DMS53 (cell line): ENCODE measurements around the gene DGCR8.
"Not testable (repeated sequence)": the region's sequence is repeated elsewhere in the genome, so short reads cannot be mapped to it uniquely, and the experiment has no call there.

Source experiments
- DNase-seq: peaks from one replicate; lab custom pipeline; 2025; lab: John Stamatoyannopoulos, UW

The DGCR8 gene

DNA sequence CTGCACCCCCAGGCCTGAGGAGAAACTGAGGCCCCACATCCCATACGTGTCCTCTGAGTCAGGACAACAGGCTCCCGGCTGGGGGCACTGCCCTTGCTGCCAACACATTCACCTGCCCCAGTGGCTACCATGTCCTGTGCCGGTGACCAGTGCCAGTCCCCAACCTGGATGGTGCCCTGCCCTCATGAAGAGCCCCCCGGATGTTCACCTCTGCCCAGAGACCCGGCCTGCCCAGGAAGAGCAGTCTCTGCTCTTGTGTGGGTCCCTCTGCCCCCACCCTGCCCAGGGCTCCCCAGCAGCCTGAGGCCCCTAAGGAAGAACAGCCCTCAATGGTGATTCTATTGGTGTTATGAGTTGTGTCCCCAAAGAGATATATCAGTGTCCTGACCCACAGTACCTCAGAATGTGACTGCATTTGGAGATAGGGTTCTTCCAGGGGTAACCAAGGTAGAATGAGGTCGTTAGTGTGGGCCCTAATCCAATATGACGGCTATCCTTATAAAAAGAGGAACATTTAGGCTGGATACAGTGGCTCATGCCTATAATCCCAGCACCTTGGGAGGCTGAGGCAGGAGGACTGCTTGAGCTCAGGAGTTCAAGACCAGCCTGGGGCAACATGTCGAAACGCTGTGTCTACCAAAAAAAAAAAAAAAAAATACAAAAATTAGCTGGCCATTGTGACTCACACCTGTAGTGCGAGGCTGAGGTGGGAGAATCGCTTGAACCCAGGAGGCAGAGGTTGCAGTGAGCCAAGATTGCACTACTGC is 13.2 kb upstream of the DGCR8 start:
- DNase-seq: no peak

DNA sequence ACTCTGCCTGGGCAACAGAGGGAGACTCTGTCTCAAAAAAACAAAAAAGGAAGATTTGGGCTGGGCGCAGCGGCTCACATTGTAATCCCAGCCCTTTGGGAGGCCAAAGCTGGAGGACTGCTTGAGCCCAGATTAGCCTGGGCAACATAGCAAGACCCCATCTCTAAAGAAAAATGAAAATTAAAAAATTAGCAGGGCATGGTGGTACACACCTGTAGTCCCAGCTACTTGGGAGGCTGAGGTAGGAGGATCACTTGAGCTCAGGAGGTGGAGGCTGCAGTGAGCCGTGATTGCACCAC is 12.7 kb upstream of the DGCR8 start:
- not testable (repeated sequence) for DNase-seq

GRCh38 chr22:20068640-20069039 is 11.4 kb upstream of the DGCR8 start:
- no peak for DNase-seq

DNA sequence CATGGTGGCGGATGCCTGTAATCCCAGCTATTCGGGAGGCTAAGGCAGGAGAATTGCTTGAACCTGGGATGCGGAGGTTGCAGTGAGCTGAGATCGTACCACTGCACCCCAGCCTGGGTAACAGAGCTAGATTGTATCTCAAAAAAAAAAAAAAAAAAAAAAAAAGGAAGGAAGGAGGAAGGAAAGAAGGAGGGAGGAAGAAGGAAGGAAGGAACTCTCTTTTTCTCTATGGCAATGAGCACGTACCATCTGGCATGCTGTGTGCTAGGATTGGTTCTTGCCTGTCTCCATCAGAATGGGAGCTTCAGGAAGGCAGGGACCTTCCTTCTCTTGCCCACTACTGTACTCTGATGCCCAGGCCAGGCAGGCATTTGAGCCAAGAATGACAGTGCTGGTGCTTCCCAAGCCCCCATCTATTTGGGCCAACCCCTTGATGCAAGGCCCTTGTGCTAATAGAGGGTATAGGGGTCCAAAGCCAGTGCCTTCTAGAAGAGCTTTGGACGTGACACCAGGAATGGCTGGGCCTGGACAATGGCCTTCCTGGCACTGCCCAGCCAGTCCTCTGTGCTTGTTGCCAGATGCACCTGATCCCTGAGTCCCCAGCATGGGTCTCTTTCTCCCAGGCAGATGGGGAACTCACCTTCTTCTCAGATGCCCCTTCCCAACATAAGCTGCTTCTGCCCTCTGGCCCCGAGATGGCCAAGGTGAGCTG is 10.6 kb upstream of the DGCR8 start:
- DNase-seq: no peak

GRCh38 chr22:20071524-20071972 is 8.5 kb upstream of the DGCR8 start:
- DNase-seq: no peak

GRCh38 chr22:20076627-20077172 is 3.3 kb upstream of the DGCR8 start:
- no peak for DNase-seq

- DNase-seq: peak; percentile 67
Observed at GRCh38 chr22:20080445-20080775, 369 bp downstream of the DGCR8 start.

DNA sequence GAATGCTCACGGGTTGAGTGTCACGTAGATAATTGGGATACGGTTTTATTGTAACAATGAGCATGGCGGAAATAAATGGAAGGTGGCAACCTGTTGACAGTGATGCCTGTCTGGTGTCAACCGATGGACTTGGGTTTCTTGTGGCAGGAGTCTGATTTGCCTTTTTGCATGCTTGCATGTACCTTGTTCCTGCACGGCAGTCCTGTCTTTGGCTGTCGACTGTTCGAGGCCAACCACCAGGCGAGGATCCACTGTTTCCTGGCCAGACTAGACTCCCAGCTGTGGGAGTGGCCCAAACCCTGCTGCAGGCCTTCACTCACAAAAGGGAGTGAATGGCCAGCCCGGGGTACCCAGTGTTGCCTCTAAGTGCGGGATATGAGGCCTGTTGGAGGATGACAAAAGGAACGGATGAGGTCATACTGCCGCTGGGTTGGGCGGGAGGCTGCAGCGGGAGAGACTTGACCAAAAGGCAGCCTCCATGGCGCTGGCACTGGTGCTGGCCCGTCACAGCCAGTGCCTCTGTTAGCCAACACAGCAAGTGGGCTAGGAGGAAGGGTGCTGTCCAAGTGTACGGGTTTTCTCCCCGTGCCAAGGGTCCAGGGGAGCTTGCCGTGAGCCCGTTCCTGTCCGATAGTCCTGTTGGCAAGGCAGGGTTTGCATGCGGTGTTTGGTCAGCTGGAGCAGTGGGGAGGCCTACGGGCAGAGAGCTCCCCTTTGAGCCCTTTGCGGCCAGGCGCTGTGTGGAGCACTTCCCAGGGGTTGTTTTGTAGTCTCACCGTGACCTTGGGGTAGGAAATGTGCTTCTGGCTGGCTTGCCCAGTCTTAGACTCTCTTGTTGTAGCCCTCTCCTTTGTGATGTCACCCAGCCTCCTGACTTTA is 974 bp downstream of the DGCR8 start:
- DNase-seq: peak; percentile 64

DNA sequence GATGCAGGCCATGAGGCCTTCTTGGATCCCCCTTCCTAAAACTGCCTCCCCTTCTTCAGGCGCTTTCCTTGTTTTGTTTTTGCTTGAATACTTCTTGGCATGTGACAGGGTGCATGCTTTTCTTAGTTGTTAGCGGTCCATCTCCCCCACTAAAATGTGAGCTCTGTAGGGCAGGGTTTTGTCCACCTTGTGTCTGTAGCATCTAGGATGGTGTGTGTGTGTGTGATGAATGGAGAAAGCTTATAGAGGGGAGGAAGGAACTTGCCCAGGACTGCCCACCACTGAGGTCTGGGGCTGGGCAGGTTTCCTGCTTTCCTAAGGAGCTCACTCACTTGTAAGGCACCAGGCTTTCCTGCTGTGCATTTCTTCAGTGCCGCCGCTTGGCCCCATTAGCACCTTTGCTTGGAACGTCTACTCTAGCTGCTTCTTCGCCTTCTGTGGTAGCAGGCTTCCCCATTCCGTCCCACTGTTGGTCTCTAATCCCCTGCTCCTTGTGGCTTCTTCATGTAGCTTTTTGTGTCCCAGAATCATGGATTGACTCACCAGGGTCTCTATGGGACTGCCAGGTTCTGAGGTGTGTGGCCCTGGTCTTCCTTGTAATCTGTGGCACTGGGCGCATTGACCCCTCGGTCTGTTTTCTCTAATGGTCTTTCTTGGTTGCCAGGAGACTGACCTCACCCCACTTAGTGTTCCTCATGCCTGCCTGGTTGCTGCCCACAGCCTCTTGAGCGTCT is 3.3 kb downstream of the DGCR8 start:
- DNase-seq: no peak

DNA sequence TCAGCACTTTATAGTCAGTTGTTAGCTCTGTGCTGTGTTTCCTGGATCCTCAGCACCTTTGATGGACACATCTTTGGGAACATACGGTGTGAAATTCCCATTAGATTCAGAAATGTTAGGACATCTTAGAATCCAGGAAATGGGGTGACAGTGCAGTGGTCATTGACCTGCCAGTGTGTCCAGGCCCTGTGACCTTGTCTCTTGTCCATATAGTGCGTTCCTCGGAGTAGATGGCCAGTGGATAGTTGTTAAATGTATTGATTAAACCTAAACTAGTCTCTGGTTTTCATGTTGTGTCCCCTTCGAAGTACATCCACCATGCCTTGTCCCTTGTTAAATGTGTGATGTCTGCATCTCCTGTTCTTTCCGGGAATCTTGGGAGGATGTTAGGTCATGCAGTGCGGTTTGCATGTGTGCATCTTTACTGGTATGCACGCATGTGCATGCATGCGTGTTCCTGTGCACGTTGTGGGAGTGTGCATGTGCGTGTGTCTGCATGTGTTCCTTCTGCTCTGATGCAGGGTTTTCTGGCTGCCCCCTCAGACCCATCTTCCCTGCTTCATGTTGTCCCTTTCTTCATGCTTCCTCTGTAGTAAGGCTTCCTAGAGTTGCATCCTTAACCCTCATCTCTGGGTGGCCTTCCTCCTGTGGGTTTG is 4.0 kb downstream of the DGCR8 start:
- no peak for DNase-seq

DNA sequence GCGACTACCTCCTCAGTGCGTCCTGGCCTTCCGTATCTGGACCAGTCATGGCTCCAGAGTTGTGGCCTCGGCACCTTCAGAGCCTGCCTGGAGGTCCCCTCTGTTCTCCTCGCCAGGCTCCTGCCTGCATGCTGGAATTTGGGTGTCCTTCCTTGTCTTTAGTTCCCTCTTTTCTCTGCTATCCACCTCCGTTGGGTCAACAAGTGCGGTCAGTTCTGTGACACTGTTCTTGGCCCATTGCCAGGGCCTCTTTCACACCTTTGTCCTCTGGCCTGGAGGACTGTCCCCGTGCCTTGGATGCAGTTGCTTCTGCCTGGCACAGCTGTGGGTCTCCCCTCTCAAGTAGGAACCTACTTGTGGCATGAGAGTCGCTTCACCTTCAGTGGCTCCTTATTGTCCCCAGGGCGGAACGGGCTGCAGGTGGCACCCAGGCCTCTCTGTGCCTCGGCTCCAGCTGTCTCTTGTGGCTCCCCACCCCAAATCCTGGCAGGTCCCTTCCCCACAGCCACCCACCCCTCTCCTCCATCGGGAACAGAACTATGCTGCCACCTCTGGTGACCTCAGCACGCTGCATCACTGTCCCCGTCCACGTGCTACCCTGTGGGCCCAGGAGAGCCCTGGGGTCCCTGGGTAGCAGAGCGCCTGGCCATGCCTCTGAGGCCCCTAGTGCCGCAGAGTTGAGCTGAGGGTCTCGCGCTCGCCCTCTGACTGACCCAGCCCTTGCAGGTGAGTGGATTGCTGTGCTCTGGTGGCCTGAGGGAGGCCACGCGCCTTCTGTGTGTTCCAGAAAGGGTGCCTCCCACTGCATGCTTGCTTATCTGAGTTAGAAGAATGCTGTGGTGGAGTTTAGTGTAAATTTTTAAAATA is 4.7 kb downstream of the DGCR8 start:
- DNase-seq: no peak

DNA sequence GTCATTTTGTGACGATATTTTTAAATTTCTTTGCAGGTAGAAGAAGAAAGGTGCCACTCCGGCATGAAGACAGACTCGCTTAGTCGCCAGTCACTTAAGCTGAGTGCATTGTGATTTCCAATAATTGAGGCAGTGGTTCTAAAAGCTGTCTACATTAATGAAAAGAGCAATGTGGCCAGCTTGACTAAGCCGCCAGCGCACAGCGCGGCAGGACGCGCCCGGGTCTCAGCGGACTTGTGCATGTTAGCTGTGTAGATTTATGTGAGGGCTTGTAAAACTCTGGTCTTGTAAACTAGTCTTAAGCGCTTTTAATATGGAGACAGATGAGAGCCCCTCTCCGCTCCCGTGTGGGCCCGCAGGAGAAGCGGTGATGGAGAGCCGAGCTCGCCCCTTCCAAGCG is 5.6 kb downstream of the DGCR8 start:
- no peak for DNase-seq

- no peak for DNase-seq
Observed at GRCh38 chr22:20086101-20086599, 6.1 kb downstream of the DGCR8 start.

GRCh38 chr22:20086763-20087162 is 6.7 kb downstream of the DGCR8 start:
- DNase-seq: no peak

- DNase-seq: no peak
Observed at GRCh38 chr22:20087319-20088262, 7.5 kb downstream of the DGCR8 start.

DNA sequence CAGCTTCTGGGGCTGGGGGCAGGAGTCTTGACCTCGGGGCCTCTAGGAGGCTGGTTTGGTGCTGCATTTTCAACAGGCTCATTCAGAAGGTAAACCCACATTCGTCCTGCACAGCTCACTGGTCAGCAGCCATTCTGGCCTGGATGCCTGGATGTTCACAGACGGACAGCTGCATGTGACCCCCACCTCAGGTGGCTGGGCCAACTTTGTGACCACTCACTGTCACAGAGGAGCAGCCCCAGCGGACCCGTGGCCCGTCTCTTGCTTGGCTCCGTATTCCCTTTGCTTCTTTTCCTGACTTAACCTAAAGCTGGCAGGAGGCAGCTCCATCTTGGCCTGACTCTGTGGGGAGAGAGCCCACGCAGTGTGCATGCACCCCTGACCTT is 8.2 kb downstream of the DGCR8 start:
- no peak for DNase-seq

GRCh38 chr22:20089226-20089976 is 9.4 kb downstream of the DGCR8 start:
- DNase-seq: no peak

DNA sequence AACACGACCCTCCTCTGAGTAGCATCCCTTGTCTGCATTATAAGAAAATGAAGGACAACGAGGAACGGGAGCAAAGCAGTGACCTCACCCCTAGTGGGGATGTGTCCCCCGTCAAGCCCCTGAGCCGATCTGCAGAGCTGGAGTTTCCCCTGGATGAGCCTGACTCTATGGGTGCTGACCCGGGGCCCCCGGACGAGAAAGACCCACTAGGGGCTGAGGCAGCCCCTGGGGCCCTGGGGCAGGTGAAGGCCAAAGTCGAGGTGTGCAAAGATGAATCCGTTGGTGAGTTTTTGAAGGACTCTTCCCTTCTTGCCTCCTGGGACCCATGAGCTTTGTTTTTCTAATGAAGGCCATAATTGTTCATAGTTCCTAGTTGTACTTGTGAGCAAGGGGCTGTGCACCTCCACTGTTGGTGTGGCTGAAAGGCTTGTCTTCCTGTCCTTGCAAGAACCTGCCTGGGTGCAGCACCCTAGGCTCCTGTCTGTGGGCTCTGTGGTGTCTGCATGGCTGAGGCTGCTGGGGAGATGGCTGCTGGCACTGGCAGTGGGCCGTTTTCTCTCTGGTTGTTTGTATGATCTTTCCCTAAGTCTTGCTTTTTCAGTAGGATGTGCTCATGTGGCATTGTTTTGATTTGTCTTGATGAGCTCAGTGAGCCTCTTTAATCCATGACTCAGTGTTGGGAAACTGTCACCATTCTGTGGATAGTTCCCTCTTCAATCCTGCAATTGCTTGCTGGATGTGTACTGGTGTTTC is 10.1 kb downstream of the DGCR8 start:
- DNase-seq: no peak
